A673 (cell line): ENCODE measurements around the gene MAP10. TPM values are rescaled to one million over a fixed set of nuclear protein-coding genes. Genes with fewer than 3 reads are reported as not detected.

Source experiments
- BruUV-seq: library from RNA; stranded (reverse); fragments of 400-500 nt; replicated peaks from 2 replicates; lab custom pipeline; 2021; lab: Mats Ljungman, UMichigan
- CTCF ChIA-PET: fragments of 300-600 bp; sonication (Branson Sonifier 250); formaldehyde crosslinking; loops from one replicate; lab custom pipeline; 2022; ENCODE audit warnings: antibody characterized with exemption; lab: Charles Lee
- POLR2A ChIA-PET: fragments of 300-600 bp; sonication (Branson Sonifier 250); formaldehyde crosslinking; loops from one replicate; lab custom pipeline; 2022; ENCODE audit warnings: antibody characterized with exemption; ENCODE audit not compliant: low non-redundant PET; lab: Charles Lee
- DNase-seq: peaks from one replicate; pipeline ENCODE4 v3.0.0-alpha.2; 2015; ENCODE audit warnings: low spot score
- H3K27ac ChIP-seq: fragments of 200-600 bp; sonication (generic); 2 replicates; pipeline ENCODE4 v1.5.1; 2016; ENCODE audit warnings: mixed run types, low read depth, mild to moderate bottlenecking, mixed read lengths, antibody characterized with exemption, low read length; ENCODE audit not compliant: poor library complexity, severe bottlenecking
- H3K27me3 ChIP-seq: fragments of 200-600 bp; sonication (generic); replicated peaks from 2 replicates; pipeline ENCODE4 v1.6.1; 2017; ENCODE audit warnings: mixed run types, low read depth, mild to moderate bottlenecking, mixed read lengths, antibody characterized with exemption, low read length; ENCODE audit not compliant: insufficient read depth, poor library complexity
- H3K36me3 ChIP-seq: fragments of 200-600 bp; sonication (generic); 2 replicates; pipeline ENCODE4 v1.6.1; 2016; ENCODE audit warnings: mixed run types, mild to moderate bottlenecking, mixed read lengths, antibody characterized with exemption, low read length; ENCODE audit not compliant: insufficient read depth, poor library complexity, severe bottlenecking
- H3K4me1 ChIP-seq: fragments of 200-600 bp; sonication (generic); 2 replicates; pipeline ENCODE4 v1.6.1; 2017; ENCODE audit warnings: mixed run types, mild to moderate bottlenecking, mixed read lengths, antibody characterized with exemption, low read length; ENCODE audit not compliant: insufficient read depth, poor library complexity, severe bottlenecking
- H3K4me3 ChIP-seq: fragments of 200-600 bp; sonication (generic); 2 replicates; pipeline ENCODE4 v1.5.1; 2016; ENCODE audit warnings: low read depth, mixed run types, mild to moderate bottlenecking, mixed read lengths, low read length; ENCODE audit not compliant: poor library complexity, severe bottlenecking
- H3K9me3 ChIP-seq: fragments of 200-600 bp; sonication (generic); 2 replicates; pipeline ENCODE4 v1.6.1; 2016; ENCODE audit warnings: mixed run types, low read depth, mild to moderate bottlenecking, mixed read lengths, antibody characterized with exemption, low read length; ENCODE audit not compliant: poor library complexity, severe bottlenecking
- EZH2 ChIP-seq: fragments of 200-600 bp; sonication (generic); IDR thresholded peaks from 2 replicates; pipeline ENCODE4 v1.6.1; 2017; ENCODE audit warnings: borderline replicate concordance, low read depth, mild to moderate bottlenecking, mixed read lengths, antibody characterized with exemption, low read length; ENCODE audit not compliant: poor library complexity, severe bottlenecking
- intact Hi-C: fragments of 100-400 bp; cut with micrococcal nuclease; formaldehyde crosslinking; loops from one replicate; pipeline ENCODE4 v1.10.0; 2022; ENCODE audit not compliant: unreplicated experiment
- total RNA-seq: library from RNA; stranded (reverse); gene quantifications from 2 replicates; pipeline ENCODE4 v1.2.3, GENCODE V29; 2021
- TF ChIP-seq, protein P1 (sequence below): fragments of 300-800, 200-600 bp; sonication (generic); conservative IDR thresholded peaks from 2 replicates; pipeline ENCODE4 v1.5.1; 2017; ENCODE audit warnings: low read depth, mild to moderate bottlenecking, antibody characterized with exemption, low read length, moderate library complexity, mixed read lengths

The MAP10 gene
- total RNA-seq, 1 experiment from 2014 or later = 4.8 TPM

GRCh38 chr1:232837087-232837486 is 31.9 kb downstream of the MAP10 start:
- no peak for DNase-seq
- H3K27ac ChIP-seq = no peak overlapping the region
- BruUV-seq = no TSS peak
- no peaks in the 10 kb centered on the region for H3K4me1 ChIP-seq
- intact Hi-C loops = no loop called here
- no peaks in the 10 kb centered on the region for H3K27me3 ChIP-seq
- no peaks in the 10 kb centered on the region for H3K9me3 ChIP-seq
- no peaks in the 10 kb centered on the region for H3K36me3 ChIP-seq
- POLR2A ChIA-PET = no interaction called here
- CTCF ChIA-PET = no interaction called here
- no peak overlapping the region for H3K4me3 ChIP-seq
- TF ChIP-seq, protein P1, sequence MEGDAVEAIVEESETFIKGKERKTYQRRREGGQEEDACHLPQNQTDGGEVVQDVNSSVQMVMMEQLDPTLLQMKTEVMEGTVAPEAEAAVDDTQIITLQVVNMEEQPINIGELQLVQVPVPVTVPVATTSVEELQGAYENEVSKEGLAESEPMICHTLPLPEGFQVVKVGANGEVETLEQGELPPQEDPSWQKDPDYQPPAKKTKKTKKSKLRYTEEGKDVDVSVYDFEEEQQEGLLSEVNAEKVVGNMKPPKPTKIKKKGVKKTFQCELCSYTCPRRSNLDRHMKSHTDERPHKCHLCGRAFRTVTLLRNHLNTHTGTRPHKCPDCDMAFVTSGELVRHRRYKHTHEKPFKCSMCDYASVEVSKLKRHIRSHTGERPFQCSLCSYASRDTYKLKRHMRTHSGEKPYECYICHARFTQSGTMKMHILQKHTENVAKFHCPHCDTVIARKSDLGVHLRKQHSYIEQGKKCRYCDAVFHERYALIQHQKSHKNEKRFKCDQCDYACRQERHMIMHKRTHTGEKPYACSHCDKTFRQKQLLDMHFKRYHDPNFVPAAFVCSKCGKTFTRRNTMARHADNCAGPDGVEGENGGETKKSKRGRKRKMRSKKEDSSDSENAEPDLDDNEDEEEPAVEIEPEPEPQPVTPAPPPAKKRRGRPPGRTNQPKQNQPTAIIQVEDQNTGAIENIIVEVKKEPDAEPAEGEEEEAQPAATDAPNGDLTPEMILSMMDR = no peak
- TF ChIP-seq EZH2 = no peak

DNA sequence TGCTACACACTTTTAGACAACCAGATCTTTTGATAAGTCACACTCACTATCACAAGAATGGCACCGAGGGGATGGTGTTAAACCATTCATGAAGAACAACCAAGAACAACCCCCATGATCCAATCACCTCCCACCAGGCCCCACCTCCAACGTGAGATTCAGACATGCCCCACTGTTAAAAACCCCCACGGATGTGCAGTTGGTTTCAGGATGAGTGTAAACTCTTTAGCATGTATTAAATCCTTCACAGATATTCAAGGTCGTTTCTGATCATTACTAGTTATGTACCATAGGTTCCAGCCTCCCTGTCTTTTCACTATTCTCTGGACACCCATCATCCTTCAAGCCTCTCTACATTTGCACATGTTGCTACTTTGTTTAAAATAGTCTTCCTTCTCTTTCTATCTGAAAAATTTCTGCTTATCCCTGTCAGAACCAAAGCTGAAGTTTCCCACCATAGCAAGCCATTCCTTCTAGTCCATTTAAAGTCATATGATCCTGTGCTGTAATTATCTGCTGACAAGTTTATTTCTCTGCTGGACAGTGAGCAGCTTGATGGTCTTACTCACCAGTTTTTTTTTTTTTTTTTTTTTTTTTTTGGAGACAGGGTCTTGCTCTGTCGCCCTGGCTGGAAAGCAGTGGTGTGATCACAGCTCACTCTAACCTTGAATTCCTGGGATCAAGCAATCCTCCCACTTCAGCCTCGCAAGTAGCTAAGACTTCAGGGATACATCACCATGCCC is 36.8 kb downstream of the MAP10 start:
- no peak for DNase-seq
- CTCF ChIA-PET = no interaction called here
- intact Hi-C loops = no loop called here
- H3K27me3 ChIP-seq = no peaks in the 10 kb centered on the region
- no peaks in the 10 kb centered on the region for H3K36me3 ChIP-seq
- peaks cover 13% of the 10 kb centered on the region for H3K4me1 ChIP-seq
- POLR2A ChIA-PET = no interaction called here
- H3K4me3 ChIP-seq = no peak overlapping the region
- BruUV-seq = no TSS peak
- no peak overlapping the region for H3K27ac ChIP-seq
- TF ChIP-seq EZH2 = no peak
- TF ChIP-seq, protein P1 = no peak
- no peaks in the 10 kb centered on the region for H3K9me3 ChIP-seq

DNA sequence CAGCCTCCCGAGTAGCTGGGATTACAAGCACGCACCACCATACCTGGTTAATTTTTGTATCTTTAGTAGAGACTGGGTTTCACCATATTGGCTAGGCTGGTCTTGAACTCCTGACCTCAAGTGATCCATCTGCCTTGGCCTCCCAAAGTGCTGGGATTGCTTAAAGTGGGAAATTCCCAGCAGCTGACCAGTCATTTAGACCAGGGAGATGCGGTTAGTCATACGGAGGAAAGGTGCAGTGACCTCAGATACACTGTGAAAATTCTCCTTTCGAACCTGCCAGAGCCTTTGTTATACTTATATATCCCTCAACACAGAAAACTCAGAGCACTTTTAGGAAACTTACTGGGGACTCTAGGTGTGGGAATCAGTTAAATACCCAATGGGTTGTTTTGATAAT is 39.6 kb downstream of the MAP10 start:
- peaks cover 13% of the 10 kb centered on the region for H3K4me1 ChIP-seq
- intact Hi-C loops = no loop called here
- CTCF ChIA-PET = no interaction called here
- H3K4me3 ChIP-seq = no peak overlapping the region
- TF ChIP-seq, protein P1 = no peak
- no peak for TF ChIP-seq EZH2
- H3K27ac ChIP-seq = no peak overlapping the region
- H3K27me3 ChIP-seq = no peaks in the 10 kb centered on the region
- DNase-seq = no peak
- H3K9me3 ChIP-seq = no peaks in the 10 kb centered on the region
- no TSS peak for BruUV-seq
- POLR2A ChIA-PET = no interaction called here
- no peaks in the 10 kb centered on the region for H3K36me3 ChIP-seq
